Measurements from ENCODE around the gene PAH. TPM values are rescaled to one million over a fixed set of nuclear protein-coding genes. Genes with fewer than 3 reads are reported as not detected.
A peak's percentile ranks its signal among the peaks of the same experiment; 100 is the strongest.

Gene PAH
- total and polyA plus RNA-seq, 2 of the 8 experiments (the other 6 are each of a cell fraction or from before 2014, with no cell fraction given): 3.9 to 9.0 TPM

DNA sequence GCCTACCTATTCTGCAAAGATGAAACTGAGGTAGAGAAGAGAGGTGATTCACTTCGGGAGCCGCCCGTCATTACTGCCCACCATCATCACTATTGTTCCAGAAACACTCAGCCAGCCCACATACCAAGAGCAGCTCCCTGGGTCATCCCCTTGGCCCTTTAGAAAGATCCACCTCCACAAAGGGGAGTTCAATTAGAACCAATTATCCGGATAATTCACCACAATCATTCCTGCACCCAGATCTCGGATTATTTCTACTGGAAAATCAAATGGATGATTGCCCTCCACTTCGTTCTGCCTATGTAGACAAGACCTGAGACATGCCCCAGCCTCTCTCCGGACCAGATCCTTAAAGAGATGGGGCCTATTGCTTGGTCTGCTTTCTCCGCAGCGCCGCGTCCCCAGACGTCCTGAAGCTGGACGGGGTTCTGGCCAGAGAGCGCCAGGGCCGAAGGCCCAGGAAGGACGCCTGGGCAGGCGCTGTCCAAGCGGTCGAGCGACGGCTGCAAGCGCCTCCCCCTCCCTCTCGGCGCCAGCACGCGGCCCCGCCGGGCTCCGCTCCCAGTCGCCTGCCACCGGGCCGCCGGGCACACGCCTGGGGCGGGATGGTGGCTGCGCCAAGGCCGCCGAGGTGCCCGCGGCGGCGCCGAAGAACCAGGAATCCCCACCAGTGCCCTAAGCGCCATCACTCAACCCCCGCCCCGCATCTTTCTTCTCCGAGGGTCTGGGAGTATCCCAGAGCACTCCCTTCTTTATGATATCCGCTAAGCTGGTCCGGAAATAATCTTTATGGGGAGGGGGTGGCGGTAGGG lies 39.1 kb upstream of the PAH start:
- Histone ChIP-seq H3K4me2 (ENCODE audit: insufficient read depth in 1 of 2, low read depth in 2 of 2, low read length in 2 of 2) (peak overlapping the region; percentile 67 to 95), H2AFZ (ENCODE audit: low read length) (no peak overlapping the region), H4K8ac (ENCODE audit: extremely low read depth, insufficient read depth, low read length) (peak overlapping the region; percentile 1; the same call in 1 of the 2 replicates), H3K4me1 (replicated peaks in 1 of 4; ENCODE audit: control insufficient read depth in 3 of 4, insufficient read depth in 4 of 4, low read length in 3 of 4) (peaks cover 5 to 16% (median 10%) of the 10 kb centered on the region in 4 experiments), H3K23ac (ENCODE audit: insufficient read length) (no peak overlapping the region), H3K4ac (replicated peaks; ENCODE audit: insufficient read length, low read depth, low read length) (no peak overlapping the region), H2AK5ac (ENCODE audit: low read depth, low read length) (no peak overlapping the region), H3K27me3 (replicated peaks in 1 of 4; ENCODE audit: control insufficient read depth in 3 of 4, extremely low read depth in 1 of 4, insufficient read depth in 3 of 4, low read length in 3 of 4) (peaks cover 88 to 99% (median 97%) of the 10 kb centered on the region in 4 experiments), H4K5ac (ENCODE audit: insufficient read length, low read depth, low read length) (no peak overlapping the region), H3K36me3 (ENCODE audit: control insufficient read depth in 2 of 4, insufficient read depth in 4 of 4, low read length in 3 of 4) (peaks cover 0 to 4% (median 0%) of the 10 kb centered on the region in 4 experiments; a peak in 1 of 8 replicates), H2BK15ac (ENCODE audit: low read length) (no peak overlapping the region), H3K79me2 (ENCODE audit: control insufficient read depth in 1 of 2, insufficient read depth in 2 of 2, low read length in 2 of 2) (no peaks in the 10 kb centered on the region), H3K9ac (replicated peaks in 1 of 4; ENCODE audit: extremely low read depth in 1 of 4, low read depth in 3 of 4, low read length in 3 of 4) (no peak overlapping the region), H3K56ac (replicated peaks; ENCODE audit: insufficient read length, low read depth, low read length) (no peak overlapping the region), H3K79me1 (ENCODE audit: low read depth, low read length) (no peaks in the 10 kb centered on the region), H3K18ac (ENCODE audit: extremely low read depth, low read length) (no peak overlapping the region), H3K27ac (ENCODE audit: low read depth, low read length) (no peak overlapping the region), H4K91ac (replicated peaks; ENCODE audit: insufficient read length, low read length) (no peak overlapping the region), H2BK120ac (replicated peaks; ENCODE audit: low read depth, low read length) (no peak overlapping the region), H2BK5ac (ENCODE audit: low read depth, low read length) (no peak overlapping the region), H2BK20ac (ENCODE audit: low read length) (no peak overlapping the region), H3K14ac (ENCODE audit: insufficient read length) (no peak overlapping the region), H3K4me3 (ENCODE audit: extremely low read depth in 1 of 4, insufficient read depth in 2 of 4, low read depth in 3 of 4, low read length in 4 of 4) (peak overlapping the region; percentile 27 to 67 (median 32)), H3K9me3 (ENCODE audit: insufficient read depth in 2 of 2, low read depth in 1 of 2, low read length in 1 of 2) (no peaks in the 10 kb centered on the region), H4K20me1 (replicated peaks in 1 of 2; ENCODE audit: control insufficient read depth in 1 of 2, insufficient read depth in 2 of 2, low read length in 2 of 2) (peaks cover 10 to 28% of the 10 kb centered on the region in 2 experiments), H2BK12ac (ENCODE audit: low read depth, low read length) (no peak overlapping the region), H3K23me2 (ENCODE audit: low read depth, low read length) (peaks cover 19% of the 10 kb centered on the region; the same call in 1 of the 2 replicates)
- DNase-seq (ENCODE audit: low read depth in 1 of 2, low spot score in 2 of 2) (peak in 1 of 2 experiments; percentile 66), FAIRE-seq (no peak)
- ChIA-PET CTCF (ENCODE audit: partially characterized antibody) (no interaction called here), POLR2A (ENCODE audit: partially characterized antibody) (interaction anchor here (1.3 kb wide), 1 partner anchor 11 kb away, joined by 3 read pairs; no protein-coding TSS in a partner anchor)
- 4% methylated on average over 47 of the region's 50 CpGs; no CpG with 5 or more reads in 1 of the 2 experiments for WGBS, 2 experiments (ENCODE audit: extremely low coverage in 1 of 2, insufficient coverage in 1 of 2, insufficient read length in 1 of 2, insufficient replicate concordance in 2 of 2, low coverage in 1 of 2, low lambda C conversion rate in 2 of 2, missing lambda C conversion rate in 1 of 2)
- no peak for TF ChIP-seq SIX5 (IDR thresholded peaks at IDR 0.05; ENCODE audit: low read depth, low read length)
- TF ChIP-seq CBX8 (IDR thresholded peaks at IDR 0.05; ENCODE audit: borderline replicate concordance, low read depth, low read length): no peak
- TF ChIP-seq FOSL1 (IDR thresholded peaks at IDR 0.05; ENCODE audit: insufficient read depth, low read depth, low read length): no peak
- peak; percentile 56 for TF ChIP-seq E2F6 (IDR thresholded peaks at IDR 0.05)
- peak; percentile 37 for TF ChIP-seq KDM4A (IDR thresholded peaks at IDR 0.05; ENCODE audit: low read depth, low read length, severe bottlenecking)
- no peak for TF ChIP-seq JUND (IDR thresholded peaks at IDR 0.05; ENCODE audit: low read length)
- peak; percentile 91 for TF ChIP-seq EZH2 (IDR thresholded peaks at IDR 0.05; ENCODE audit: low read depth, low read length, severe bottlenecking)
- no peak for TF ChIP-seq TEAD4 (IDR thresholded peaks at IDR 0.05; ENCODE audit: low read depth, low read length)
- no peak for TF ChIP-seq BCL11A (IDR thresholded peaks at IDR 0.05; ENCODE audit: low read depth in 2 of 2, low read length in 2 of 2)
- TF ChIP-seq MAX (IDR thresholded peaks at IDR 0.05): peak; percentile 67

Measured in H1 (cell line).